Osteoblast (primary cell): ENCODE data around the gene SLC13A1. TPM values are rescaled to one million over a fixed set of nuclear protein-coding genes. Genes with fewer than 3 reads are reported as not detected.

Source experiments
- DNase-seq: peaks from one replicate; pipeline ENCODE4 v3.0.0; 2011; ENCODE audit warnings: low spot score, mixed read lengths; ENCODE audit not compliant: insufficient read length; ENCODE audit errors: missing footprints
- H2AFZ ChIP-seq: 2 replicates; pipeline ENCODE4 v1.6.0; 2011; ENCODE audit warnings: mild to moderate bottlenecking, low read length
- H3K27ac ChIP-seq: 2 replicates; pipeline ENCODE4 v1.5.1; 2011; ENCODE audit warnings: mild to moderate bottlenecking, low read depth, low read length, moderate library complexity
- H3K27me3 ChIP-seq: 2 replicates; pipeline ENCODE4 v1.6.0; 2012; ENCODE audit warnings: mild to moderate bottlenecking, control low read depth, inconsistent platforms, low read length, moderate library complexity; ENCODE audit not compliant: insufficient read depth
- H3K36me3 ChIP-seq: 2 replicates; pipeline ENCODE4 v1.5.1; 2011; ENCODE audit warnings: mild to moderate bottlenecking, low read length, control low read depth, moderate library complexity; ENCODE audit not compliant: insufficient read depth
- H3K4me1 ChIP-seq: 2 replicates; pipeline ENCODE4 v1.5.1; 2011; ENCODE audit warnings: mild to moderate bottlenecking, low read length, control low read depth, moderate library complexity; ENCODE audit not compliant: insufficient read depth
- H3K4me2 ChIP-seq: 2 replicates; pipeline ENCODE4 v1.6.0; 2011; ENCODE audit warnings: mild to moderate bottlenecking, low read length; ENCODE audit not compliant: insufficient read depth
- H3K4me3 ChIP-seq: fragments of 200-600 bp; sonication (generic); 3 replicates; pipeline ENCODE4 v1.5.1; 2012; ENCODE audit warnings: mild to moderate bottlenecking, low read length, inconsistent platforms; ENCODE audit not compliant: insufficient read depth
- H3K79me2 ChIP-seq: 2 replicates; pipeline ENCODE4 v1.6.0; 2012; ENCODE audit warnings: mild to moderate bottlenecking, low read length, control low read depth, inconsistent platforms; ENCODE audit not compliant: insufficient read depth
- H3K9me3 ChIP-seq: 2 replicates; pipeline ENCODE4 v1.5.1; 2011; ENCODE audit warnings: low read depth, low read length, control low read depth
- H4K20me1 ChIP-seq: 2 replicates; pipeline ENCODE4 v1.6.0; 2012; ENCODE audit warnings: mild to moderate bottlenecking, low read length, control low read depth; ENCODE audit not compliant: insufficient read depth
- CTCF ChIP-seq: IDR thresholded peaks from 2 replicates; pipeline ENCODE4 v1.5.1; 2011; ENCODE audit warnings: mild to moderate bottlenecking, low read depth, low read length, moderate library complexity; ENCODE audit errors: extremely low read depth
- total RNA-seq: library from RNA; depleted of rRNA; stranded (reverse); fragments of >200 nt; gene quantifications from 2 replicates; pipeline ENCODE4 v1.2.3, GENCODE V29; 2012

SLC13A1 gene
- total RNA-seq, 1 donor: not detected

GRCh38 chr7:123220396-123220795 is 20.6 kb upstream of the SLC13A1 start:
- no peak for DNase-seq
- H3K79me2 ChIP-seq: no peaks in the 10 kb centered on the region
- H2AFZ ChIP-seq: no peak overlapping the region
- no peak overlapping the region for H3K4me2 ChIP-seq
- no peaks in the 10 kb centered on the region for H3K4me1 ChIP-seq
- TF ChIP-seq CTCF: no peak
- peaks cover 2% of the 10 kb centered on the region for H3K9me3 ChIP-seq
- no peaks in the 10 kb centered on the region for H3K27me3 ChIP-seq
- no peak overlapping the region for H3K27ac ChIP-seq
- no peaks in the 10 kb centered on the region for H3K36me3 ChIP-seq
- H3K4me3 ChIP-seq: no peak overlapping the region
- no peaks in the 10 kb centered on the region for H4K20me1 ChIP-seq

DNA sequence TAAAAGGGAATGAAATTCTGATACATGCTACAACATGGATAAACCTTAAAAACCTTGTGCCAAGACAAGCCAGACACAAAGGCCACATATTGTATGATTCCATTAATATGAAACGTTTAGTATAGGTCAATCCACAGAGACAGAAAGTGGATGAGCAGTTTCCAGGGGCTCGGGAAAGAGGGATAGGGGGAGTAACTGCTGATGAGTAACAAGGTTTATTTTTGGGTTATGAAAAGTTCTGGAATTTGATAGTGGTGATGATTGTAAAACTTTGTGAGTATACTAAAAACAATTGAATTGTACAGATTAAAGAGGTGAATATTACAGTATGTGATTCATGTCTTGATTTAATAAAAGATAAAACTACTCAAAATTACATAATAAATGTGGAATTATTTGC is 19.1 kb upstream of the SLC13A1 start:
- Histone ChIP-seq H3K9me3 (peaks cover 2% of the 10 kb centered on the region), H3K4me2 (no peak overlapping the region), H3K36me3 (no peaks in the 10 kb centered on the region), H3K27ac (no peak overlapping the region), H4K20me1 (no peaks in the 10 kb centered on the region), H3K4me1 (no peaks in the 10 kb centered on the region), H3K79me2 (no peaks in the 10 kb centered on the region), H3K4me3 (no peak overlapping the region), H2AFZ (no peak overlapping the region), H3K27me3 (no peaks in the 10 kb centered on the region)
- no peak for TF ChIP-seq CTCF
- DNase-seq: no peak

- Histone ChIP-seq H4K20me1 (no peaks in the 10 kb centered on the region), H3K79me2 (no peaks in the 10 kb centered on the region), H3K27ac (no peak overlapping the region), H3K27me3 (no peaks in the 10 kb centered on the region), H3K4me1 (no peaks in the 10 kb centered on the region), H3K4me2 (no peak overlapping the region), H2AFZ (no peak overlapping the region), H3K36me3 (no peaks in the 10 kb centered on the region), H3K4me3 (no peak overlapping the region), H3K9me3 (peaks cover 2% of the 10 kb centered on the region)
- no peak for TF ChIP-seq CTCF
- no peak for DNase-seq
Observed at GRCh38 chr7:123216825-123217224, 17.1 kb upstream of the SLC13A1 start.

DNA sequence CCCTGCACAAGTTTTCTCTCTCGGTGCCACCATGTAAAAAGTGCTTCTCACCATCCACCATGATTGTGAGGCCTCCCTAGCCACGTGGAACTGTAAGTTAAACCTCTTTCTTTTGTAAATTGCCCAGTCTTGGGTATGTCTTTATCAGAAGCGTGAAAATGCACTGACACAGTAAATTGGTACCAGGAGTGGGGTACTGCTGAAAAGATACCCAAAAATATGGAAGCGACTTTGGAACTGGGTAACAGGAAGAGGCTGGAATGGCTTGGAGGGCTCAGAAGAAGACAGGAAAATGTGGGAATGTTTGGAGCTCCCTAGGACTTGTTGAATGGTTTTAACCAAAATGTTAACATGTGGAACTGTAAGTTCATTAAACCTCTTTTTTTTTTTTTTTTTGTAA is 15.6 kb upstream of the SLC13A1 start:
- peaks cover 2% of the 10 kb centered on the region for H3K9me3 ChIP-seq
- no peak overlapping the region for H3K27ac ChIP-seq
- no peak overlapping the region for H3K4me2 ChIP-seq
- no peaks in the 10 kb centered on the region for H3K27me3 ChIP-seq
- TF ChIP-seq CTCF: no peak
- H4K20me1 ChIP-seq: no peaks in the 10 kb centered on the region
- H3K4me3 ChIP-seq: no peak overlapping the region
- no peaks in the 10 kb centered on the region for H3K79me2 ChIP-seq
- no peaks in the 10 kb centered on the region for H3K36me3 ChIP-seq
- no peak for DNase-seq
- no peaks in the 10 kb centered on the region for H3K4me1 ChIP-seq
- H2AFZ ChIP-seq: no peak overlapping the region
